ENCODE results near the gene PCDH9.
"Not testable (repeated sequence)": the region's sequence is repeated elsewhere in the genome, so short reads cannot be mapped to it uniquely, and the experiment has no call there.

Gene PCDH9

DNA sequence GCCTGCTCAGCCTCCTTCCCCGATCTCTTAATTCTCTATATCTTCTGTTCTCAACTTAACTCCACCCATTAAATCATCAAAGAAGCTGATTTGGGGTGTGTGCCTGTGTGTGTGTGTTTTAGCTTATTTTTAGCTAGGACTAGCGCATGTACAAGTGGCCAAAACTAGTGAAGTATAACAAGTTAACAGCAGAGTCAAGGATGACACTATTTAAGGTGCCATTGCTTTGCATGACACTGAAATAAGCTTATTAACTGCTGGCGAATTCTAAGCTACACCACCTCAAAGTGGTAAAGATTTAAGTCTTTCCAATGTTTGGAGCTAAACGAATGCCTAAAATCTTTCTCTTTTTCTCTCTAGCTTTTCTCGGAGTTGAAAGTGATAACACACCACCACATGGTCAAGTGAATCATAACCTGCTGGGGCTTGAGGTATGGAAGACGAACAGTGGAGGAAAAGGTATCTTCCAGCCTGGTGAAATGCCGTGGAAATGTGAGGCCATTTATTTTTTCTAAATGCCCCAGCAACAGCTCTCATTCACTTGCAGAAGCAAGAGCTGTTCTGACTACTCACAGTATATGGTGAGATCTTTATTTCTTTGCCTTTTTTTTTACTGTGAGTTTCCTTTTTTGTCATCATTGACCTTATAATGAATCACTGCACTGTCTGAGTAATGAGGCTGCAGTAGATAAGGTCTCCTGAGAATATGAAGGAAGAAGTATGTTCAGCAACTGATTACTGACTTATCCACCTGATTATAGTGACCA, 570.3 kb downstream of the PCDH9 start:
- DNase-seq (ENCODE audit: low spot score): peak; percentile 90

DNA sequence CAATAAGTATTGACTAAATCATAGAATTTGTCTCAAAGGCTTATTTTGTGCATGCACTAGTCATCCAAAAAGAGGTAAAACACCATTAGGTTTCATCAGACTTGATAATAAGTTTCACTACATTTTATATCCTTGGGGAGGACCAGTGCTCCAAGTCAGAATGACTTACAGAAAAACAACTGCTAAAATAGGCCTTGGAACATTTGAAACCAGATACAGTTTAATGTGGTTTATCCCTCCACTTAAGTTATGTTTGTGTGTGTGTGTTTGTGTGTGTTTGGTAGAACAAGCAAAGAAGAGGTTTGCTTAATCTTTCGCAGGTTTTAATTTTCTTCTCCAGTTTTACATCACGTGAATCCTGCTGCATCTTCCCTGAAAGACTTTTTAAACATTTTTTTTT, 570.9 kb downstream of the PCDH9 start:
- DNase-seq (ENCODE audit: low spot score): no peak

DNA sequence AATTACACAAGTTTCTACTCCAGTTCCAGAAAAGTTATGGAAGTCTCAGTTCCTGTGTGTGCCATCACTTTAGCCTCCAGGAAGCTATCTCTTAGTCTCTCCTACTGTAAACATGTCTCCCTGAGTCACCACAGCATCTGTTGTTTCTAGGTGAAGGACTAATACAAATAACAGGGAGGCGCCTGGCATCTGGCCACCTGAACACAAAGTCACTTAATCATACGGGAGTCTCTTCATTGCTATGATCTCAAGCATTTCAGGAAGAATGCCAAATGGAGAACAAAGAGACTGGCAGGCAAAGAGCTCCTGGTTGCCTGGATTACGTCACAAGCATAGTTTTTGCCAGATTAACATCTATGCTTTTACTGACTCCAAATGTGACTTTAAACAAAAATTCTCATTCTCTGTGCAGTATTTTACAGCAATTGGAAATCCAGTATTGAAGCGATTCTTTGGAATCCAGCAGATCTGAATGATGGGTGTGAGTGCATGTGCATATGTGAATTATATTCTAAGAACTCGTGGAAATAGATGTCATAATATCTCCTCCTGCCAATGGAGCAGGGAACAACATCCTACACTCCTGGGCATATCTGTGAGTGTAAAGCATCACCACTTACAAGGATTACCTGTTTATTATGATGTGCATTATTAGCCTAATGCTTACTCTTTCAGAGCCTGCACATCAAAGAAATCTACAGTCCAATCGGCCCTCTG, 572.8 kb downstream of the PCDH9 start:
- peak; percentile 89 for DNase-seq (ENCODE audit: low spot score)

DNA sequence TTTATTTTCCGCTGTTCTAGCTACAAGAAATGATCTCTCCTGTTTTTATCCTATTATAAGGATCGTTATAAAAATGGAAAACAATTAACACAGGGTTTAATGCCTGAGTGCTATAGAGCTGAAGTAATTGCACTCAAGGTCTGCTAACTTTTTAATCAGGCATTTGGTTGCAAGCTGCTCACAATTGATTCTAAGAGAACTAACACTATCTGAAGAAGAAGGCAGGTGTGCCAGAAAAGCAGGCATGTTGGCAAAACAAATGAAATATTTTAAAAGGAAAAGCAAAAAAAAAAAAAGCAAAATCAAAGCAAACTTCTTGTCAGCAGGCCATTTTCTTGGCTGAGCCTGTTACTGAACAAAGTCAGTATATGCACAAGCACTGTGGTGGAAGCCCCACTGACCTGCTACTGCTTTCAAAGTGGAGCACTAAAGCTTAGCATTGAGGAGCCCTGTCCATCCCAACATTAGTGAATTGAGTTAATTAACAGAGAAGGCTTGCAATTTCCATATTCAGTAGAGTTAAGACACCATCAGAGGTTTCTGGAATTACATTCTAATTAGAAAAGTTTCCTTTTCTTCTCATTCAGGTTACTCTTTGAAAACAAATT, 574.2 kb downstream of the PCDH9 start:
- DNase-seq (ENCODE audit: low spot score): no peak

DNA sequence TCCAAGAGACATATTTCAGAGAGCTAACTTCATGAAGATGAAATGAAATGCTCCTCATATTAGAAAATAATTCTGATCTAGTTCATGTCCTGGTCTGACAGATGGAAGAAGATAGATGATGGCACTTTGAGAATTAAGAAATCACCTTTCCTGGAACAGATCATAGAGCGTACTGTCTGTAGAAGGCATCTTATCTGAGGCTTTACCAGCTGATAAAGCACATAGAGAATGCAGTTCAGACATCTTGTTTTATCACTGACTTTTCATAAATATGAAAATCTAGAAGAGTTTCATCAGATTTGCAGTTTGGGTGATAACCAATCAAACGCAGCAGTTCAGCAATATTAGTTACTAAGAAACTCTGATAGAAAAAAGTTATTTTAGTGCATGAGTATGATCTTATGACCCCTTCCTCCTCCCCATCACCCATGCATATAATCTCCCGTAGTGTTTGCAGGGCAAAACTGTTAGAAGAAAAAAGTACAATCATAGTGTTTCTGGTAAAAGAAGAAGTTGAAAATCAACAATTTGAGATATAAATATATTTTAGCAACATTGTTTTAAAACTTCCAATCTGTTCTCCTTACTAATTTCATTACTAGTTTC, 585.2 kb downstream of the PCDH9 start:
- no peak for DNase-seq (ENCODE audit: low spot score)

DNA sequence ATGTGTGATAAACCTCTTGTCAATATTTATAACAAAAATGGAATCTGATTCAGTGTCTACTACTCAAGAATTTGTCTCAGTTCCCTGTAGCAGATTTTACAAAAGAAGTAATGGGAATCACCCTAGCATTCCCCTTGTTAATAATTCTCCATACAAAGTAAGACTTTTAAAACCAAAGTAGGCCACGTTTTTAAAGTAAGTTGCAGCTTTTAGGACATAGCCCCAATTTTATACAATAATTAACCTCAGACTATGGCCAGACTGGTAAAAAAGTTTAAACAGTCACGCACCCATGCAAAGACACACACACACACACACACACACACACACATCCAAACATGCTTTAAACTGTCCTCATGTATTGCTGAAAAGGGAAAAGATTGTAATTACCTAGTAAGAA, 589.9 kb downstream of the PCDH9 start:
- DNase-seq (ENCODE audit: low spot score): no peak

DNA sequence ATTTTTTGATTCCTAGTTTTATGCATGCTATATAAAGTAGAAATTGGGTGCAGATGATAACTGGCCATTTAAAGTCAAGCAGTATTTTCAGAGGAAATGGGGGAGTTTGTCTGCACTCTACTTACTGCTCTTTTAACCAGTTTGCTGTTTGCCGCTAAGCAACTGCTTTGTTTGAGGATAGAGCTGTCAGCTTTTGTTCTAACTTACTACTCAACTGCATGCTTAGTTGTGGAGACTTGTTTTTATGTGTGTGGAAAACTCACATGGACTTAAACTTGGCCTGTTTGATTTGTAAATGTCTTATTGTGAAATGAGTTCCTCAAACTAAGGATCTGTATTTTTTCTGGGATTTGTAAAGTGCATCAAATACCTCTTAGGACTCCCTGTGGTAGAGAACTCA, 591.1 kb downstream of the PCDH9 start:
- DNase-seq (ENCODE audit: low spot score): no peak

DNA sequence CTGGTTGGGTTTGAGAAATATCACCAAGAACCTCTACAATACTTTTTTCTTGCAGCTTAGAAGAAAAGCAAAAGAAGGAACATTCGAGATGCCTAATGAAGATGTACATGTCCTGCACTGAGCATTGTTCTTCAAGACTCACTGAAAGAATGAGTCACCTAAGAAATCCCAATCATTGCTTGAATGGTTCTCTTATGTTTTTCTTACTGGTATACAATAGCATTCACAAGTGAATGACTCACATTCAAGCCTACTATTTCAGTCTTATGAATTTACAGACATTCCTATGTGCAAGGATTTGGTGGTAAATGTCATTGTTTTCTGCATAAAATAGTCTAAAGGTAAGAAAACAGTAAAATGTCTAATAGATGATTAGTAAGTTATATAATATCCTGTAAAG, 594.6 kb downstream of the PCDH9 start:
- DNase-seq (ENCODE audit: low spot score): peak; percentile 63

DNA sequence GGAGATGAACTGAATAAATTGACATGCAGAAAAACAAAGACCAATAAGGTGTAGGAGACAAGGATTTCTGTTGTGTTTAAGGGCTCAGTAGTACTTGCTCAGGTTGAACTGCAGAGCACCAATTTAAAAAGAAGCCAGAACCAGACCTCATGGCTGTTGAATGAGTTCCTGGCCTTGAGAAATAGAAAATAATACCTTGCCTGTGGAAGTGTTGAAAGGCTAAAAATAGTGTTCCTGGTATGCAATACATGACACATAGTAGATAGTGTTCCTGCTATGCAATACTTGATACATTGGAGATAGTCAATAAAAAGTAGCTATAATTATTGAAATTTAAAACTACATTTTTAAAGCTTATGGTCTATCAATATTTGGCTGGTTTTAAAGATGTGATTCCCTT, 595.8 kb downstream of the PCDH9 start:
- no peak for DNase-seq (ENCODE audit: low spot score)

DNA sequence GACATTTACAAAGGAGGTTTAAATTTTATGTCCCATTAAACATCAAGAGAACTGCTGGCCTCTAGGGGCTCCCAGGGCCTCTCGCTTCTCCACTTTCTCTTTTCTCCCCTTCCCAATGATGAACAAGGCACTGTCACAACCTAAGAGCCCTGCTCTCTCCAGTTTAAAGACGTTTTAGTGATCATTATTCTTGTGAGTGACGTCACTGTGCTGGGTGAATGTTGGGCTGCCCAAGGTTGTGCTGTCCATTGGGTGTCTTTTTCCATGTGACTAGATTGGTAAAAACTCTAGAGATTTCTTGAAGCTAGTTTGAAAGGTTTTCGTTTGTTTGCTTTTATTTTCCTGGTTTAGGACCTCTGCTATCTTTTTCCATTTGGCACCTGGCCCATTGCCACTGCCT, 602.6 kb downstream of the PCDH9 start:
- no peak for DNase-seq (ENCODE audit: low spot score)

DNA sequence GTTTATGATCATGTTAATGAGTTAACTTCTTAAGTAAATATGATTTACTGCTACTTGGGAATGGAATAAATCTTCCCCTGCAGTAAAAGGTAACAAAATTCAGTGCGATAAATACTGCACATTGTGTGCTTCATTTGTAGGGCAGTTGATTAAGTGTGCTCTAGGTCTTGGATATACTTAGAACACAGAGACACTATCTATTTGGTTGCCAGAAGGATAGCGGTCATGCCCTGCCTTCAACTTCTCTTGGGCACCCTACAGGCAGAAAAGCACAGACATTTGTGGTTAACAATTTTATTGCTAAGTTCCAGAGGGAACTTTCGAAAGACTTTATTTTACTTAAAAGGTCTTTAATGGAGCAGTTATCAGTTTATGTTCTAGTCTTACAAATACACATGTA, 605.8 kb downstream of the PCDH9 start:
- DNase-seq (ENCODE audit: low spot score): no peak

DNA sequence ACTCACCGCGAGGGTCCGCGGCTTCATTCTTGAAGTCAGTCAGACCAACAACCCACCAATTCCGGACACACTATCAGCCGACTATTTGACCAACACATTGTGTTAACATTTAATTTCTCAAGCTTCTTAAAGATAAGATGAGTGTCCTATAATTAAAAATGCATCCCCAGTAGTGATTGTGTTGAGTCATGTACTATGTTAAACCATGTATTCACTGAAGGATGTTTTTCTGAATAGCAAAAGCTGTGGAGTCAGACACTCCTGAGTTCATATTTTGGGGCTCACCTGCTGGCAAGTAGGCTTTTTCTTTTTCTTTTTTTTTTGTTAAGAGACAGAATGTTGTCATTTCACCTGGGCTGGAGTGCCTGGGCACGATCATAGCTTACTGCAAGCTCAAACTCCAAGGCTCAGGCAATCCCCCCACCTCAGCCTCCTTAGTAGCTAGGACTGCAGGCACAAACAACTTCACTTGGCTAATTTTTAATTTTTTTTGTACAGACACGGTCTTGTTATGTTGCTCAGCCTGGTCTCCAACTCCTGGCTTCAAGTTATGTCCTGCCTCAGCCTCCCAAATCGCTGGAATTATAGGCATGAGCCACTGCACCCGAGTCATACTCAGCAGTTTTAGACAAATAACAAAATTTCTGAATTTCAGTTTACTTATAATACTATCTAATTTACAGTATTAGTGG, 606.9 kb downstream of the PCDH9 start:
- DNase-seq (ENCODE audit: low spot score): no peak

DNA sequence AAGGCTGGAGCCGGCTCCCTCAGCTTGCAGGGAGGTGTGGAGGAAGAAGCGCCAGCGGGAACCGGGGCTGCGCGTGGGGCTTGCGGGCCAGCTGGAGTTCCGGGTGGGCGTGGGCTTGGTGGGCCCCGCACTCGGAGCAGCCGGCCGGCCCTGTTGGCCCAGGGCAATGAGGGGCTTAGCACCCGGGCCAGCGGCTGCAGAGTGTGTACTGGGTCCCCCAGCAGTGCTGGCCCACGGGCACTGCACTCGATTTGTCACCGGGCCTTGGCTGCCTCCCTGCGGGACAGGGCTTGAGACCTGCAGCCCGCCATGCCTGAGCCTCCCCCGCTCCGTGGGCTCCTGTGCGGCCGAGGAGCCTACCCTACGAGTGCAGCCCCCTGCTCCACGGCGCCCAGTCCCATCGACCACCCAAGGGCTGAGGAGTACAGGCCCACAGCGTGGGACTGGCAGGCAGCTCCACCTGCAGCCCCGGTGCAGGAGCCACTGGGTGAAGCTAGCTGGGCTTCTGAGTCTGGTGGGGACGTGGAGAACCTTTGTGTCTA, 608.2 kb downstream of the PCDH9 start:
- not testable (repeated sequence) for DNase-seq (ENCODE audit: low spot score)

DNA sequence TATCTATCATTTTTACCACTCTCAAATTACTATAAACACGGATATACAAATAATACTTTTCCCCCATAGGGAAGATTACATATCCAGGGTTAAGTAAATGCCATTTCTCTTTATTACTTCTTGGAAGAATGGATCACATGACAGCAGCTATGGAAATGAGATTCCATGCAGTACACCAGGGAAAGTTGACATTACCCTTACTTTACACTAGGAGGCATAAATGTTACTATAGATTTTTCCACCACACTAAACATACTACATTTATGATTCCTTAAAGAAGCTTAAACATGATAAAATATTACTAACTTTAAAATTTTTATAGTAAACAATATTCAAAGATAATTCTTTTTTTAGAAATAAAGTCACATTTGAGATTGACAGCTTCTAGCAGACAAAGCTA, 611.4 kb downstream of the PCDH9 start:
- peak; percentile 64 for DNase-seq (ENCODE audit: low spot score)

DNA sequence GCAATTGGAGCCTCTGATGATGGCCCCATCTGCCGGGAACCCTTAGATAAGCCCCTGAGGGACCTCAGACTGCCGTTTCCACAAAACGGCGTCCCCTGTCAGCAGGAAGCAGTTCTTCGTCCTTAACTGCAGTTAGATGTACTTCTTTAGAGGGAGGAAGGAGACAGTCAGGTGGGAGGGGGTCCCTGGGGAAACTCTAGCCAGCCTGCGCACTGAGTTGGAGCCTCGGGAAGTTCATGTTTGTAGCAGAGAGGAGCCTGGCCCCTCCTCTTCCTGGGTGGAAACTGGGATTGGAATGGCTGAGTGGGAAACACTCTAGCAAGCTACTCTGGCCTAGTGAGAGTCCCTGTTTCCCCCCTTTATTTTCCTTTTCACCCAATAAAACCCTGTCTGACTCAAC, 612.4 kb downstream of the PCDH9 start:
- DNase-seq (ENCODE audit: low spot score): no peak

DNA sequence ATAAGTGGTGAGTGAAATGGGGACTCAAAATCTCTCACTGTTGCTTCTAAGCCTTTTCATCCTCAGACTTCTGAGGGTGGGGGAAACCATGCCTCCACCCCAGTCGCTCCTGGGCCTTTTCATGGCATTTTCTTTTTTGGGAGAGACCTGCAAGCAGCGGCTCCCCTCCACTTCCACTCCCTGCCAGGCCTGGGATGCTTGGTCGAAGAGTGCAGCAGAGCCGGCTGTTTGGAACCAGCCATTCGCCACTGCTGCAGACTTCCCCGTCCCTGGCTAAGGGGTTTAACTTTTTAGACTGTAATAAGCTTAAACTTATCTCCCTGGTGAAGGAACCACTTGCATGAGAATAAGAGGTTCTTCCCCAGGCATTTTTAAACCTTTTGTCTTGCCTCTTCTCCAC, 617.2 kb downstream of the PCDH9 start:
- no peak for DNase-seq (ENCODE audit: low spot score)

DNA sequence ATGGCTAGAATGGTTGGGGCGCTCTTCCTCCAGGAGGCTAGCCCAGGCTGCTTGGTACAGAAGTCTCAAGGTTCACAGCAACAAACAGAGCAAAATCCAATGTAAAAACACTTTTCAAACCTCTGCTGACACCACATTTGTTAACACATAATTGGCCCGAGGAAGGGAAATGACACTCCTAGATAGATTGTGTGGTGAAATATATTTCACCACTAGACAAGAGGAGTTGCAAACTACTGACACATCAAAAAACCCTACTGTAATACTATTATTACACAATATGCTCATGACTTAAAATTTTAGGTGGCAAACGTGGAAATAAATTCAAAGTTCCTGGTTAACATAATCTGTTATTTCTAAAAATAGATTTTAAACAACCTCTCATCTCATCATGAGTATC, 643.6 kb downstream of the PCDH9 start:
- no peak for DNase-seq (ENCODE audit: low spot score)

DNA sequence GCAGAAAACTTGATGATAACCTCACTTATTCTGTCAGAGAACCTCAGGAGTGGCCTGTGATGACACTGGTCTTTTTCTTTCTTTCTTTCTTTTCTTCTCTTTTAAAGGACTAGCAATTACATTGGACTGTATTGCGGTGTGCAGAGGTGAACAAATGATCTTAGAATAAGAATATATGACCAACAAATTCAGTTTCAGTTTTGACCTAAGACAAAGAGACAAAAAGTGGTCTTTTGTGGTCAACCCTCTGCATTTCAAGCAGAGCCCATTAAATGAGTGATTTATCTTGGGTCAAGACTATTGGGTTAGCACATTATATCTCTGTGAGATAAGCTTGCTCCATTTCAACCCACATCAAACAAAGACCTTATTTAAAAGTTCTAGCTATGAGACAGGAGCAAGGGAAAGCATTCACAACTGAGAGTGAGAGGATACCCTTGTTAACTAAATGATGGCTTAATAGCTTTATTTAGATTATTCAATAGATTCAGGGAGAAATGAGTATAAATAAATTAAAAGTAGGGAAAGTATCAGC, 644.4 kb downstream of the PCDH9 start:
- no peak for DNase-seq (ENCODE audit: low spot score)

DNA sequence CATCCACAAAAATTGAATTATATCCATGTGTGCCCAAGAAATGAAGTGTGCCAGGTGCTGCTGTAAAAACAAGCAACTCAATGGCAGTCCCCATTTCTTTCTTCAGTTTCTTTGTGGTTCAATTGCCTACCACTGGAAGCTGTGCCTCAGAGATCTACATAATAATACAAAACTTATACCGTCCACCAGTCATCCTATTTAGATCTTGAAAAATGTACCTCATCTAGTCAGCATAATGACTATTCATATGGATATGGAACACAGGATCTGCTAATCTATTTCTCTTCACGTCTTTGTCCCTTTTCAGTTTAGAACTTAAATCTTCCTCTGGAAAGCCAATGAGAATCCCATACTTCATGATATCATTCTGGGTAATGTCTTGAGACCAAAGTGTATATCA, 648.5 kb downstream of the PCDH9 start:
- no peak for DNase-seq (ENCODE audit: low spot score)

DNA sequence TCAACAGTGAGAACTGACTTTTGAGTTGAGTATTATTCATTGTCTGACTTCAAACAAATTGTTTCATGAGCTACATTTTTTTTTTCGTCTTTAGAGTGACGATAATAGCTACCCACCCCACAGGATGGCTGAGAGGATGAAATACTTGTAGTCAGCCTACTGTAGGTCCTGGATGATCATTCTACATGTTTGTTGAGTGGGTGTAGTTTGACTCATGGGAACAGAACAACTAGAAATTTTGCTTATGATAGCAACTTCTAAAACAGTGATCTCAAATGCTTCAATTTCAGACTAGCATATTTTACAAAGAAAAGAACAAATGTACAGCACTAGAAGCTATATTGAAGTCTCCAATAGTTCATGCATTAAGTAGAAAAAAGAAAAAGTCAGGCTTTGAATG, 651.8 kb downstream of the PCDH9 start:
- DNase-seq (ENCODE audit: low spot score): no peak

DNA sequence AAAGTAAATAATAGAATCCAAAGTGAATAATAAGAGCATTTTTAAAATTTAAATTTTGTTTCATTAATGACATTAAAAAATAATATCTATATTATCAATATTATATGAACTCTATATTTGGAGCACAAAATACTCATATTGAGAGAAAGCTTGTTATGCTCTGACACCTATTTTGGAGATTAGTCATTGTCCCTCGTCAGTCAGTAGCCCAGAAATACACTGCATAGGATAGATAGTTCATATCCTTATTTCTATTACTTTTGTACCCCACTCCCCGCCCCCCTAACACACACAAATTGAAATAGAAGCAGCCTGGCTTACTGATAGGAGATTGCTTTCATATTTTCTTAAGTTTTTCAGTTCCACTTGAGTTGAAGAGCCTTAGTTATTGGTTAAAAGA, 652.8 kb downstream of the PCDH9 start:
- no peak for DNase-seq (ENCODE audit: low spot score)

DNA sequence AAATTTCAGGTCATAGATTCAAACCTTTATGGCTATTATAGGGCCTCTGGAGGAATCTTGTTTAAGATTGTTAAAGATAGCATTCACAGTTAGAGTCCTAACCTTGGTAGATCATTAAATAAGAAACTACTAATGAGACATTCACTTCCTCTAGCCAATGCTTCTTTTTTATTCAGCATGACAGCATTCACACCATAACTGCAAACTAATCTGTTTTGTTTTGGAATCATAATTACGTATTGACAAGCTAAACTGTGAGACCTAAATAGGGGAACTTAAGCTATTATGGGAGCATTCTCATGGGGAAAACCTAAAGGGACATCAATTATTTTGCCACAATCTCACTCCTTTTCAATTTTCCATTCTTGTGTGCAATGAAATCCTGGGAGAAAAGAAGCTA, 653.8 kb downstream of the PCDH9 start:
- no peak for DNase-seq (ENCODE audit: low spot score)

Measured in RKO (cell line).